ENCODE results near the gene TENT5C. TPM values are rescaled to one million over a fixed set of nuclear protein-coding genes. Genes with fewer than 3 reads are reported as not detected.

The TENT5C gene
- total RNA-seq, 1 donor from 2014 or later: 0.53 TPM

DNA sequence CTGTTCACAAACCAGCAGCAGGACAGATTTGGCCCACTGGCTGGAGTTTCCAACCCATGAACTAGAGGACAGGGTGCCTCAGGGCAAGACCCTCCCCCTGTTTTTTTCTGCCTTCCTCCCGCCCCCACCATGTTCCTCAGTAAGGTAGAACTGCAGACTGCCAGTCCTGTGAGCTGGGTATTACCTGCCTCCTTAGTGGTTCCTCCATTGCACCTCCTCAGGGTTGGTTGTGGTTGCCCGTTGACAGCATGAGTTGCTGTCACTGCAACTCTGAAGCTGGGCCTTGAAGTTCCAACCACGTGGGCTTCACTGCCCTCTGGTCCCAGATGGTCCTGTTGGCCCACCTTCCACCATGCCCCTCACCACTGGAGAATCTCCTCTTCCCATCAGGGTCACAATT, 28.8 kb downstream of the TENT5C start:
- H3K36me3 ChIP-seq (ENCODE audit: control insufficient read depth, insufficient read depth, low read length): no peaks in the 10 kb centered on the region
- TF ChIP-seq, protein P1, sequence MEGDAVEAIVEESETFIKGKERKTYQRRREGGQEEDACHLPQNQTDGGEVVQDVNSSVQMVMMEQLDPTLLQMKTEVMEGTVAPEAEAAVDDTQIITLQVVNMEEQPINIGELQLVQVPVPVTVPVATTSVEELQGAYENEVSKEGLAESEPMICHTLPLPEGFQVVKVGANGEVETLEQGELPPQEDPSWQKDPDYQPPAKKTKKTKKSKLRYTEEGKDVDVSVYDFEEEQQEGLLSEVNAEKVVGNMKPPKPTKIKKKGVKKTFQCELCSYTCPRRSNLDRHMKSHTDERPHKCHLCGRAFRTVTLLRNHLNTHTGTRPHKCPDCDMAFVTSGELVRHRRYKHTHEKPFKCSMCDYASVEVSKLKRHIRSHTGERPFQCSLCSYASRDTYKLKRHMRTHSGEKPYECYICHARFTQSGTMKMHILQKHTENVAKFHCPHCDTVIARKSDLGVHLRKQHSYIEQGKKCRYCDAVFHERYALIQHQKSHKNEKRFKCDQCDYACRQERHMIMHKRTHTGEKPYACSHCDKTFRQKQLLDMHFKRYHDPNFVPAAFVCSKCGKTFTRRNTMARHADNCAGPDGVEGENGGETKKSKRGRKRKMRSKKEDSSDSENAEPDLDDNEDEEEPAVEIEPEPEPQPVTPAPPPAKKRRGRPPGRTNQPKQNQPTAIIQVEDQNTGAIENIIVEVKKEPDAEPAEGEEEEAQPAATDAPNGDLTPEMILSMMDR (IDR thresholded peaks at IDR 0.05; ENCODE audit: insufficient read depth, low read length, severe bottlenecking): no peak
- FAIRE-seq (no peak), DNase-seq (ENCODE audit: low read depth) (no peak)
- H3K27me3 ChIP-seq (ENCODE audit: control insufficient read depth, insufficient read depth, low read length): peaks cover 7% of the 10 kb centered on the region
- no peak overlapping the region for H3K4me3 ChIP-seq (ENCODE audit: low read depth, low read length)

DNA sequence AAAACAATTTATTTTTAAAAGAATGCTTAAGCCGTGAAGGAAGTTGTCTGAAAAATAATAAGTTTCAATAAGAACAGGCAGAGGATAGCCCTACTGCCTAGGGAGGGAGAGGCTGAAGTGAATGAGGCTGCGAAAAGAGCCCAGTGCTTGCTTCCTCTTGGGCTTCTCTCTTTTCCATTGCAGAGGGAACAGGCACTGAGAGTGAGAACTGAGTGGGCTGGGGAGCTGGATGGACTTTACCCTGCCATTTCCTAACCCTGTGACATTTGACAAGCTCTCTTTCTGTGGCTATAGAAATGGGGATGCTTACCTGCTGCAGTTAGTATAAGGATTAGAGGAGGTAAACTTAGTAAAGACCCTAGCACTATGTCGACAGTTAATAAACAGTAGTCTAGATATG, 30.0 kb downstream of the TENT5C start:
- Histone ChIP-seq H3K4me3 (ENCODE audit: low read depth, low read length) (no peak overlapping the region), H3K36me3 (ENCODE audit: control insufficient read depth, insufficient read depth, low read length) (no peaks in the 10 kb centered on the region), H3K27me3 (ENCODE audit: control insufficient read depth, insufficient read depth, low read length) (peaks cover 7% of the 10 kb centered on the region)
- TF ChIP-seq, protein P1 (IDR thresholded peaks at IDR 0.05; ENCODE audit: insufficient read depth, low read length, severe bottlenecking): no peak
- FAIRE-seq (no peak), DNase-seq (ENCODE audit: low read depth) (no peak)

DNA sequence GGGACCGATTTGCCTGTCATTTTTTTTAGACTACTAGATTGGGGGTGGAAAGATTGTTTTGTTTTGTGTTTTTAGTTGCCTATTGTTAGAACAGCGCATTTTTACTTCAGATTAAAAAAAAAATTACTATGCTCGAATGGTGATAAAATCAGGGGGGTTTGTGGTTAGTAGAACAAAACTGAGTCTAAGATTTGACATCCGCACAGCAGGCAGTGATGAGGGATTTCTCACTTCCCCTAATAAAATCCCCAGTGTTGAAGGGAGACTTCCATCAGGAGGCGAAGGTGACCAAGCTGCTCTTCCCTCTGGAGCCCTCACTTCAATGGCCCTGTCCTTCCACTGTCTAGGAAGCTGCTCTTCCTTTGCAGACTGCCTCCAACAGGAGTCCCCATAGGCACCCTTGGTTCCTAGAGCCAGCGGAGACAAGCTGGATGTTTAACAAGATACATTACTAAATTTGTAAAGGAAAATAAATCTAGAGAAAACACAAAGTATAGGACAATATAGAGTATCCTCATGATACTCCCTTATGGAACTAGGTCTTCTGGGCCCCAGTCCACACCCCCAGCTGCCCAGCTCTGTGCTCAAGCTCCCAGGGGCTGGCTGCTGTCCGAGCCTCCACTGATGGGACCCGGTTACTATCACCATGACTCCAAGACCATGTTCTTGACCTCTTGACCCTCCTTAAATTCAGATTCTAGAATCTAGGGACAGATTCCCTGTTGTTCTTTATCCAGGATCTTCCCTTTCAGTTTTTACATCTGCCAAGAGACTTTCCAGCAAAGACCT, 31.0 kb downstream of the TENT5C start:
- TF ChIP-seq, protein P1 (IDR thresholded peaks at IDR 0.05; ENCODE audit: insufficient read depth, low read length, severe bottlenecking): no peak
- Histone ChIP-seq H3K4me3 (ENCODE audit: low read depth, low read length) (no peak overlapping the region), H3K27me3 (ENCODE audit: control insufficient read depth, insufficient read depth, low read length) (peaks cover 9% of the 10 kb centered on the region), H3K36me3 (ENCODE audit: control insufficient read depth, insufficient read depth, low read length) (no peaks in the 10 kb centered on the region)
- DNase-seq (ENCODE audit: low read depth) (no peak), FAIRE-seq (no peak)

DNA sequence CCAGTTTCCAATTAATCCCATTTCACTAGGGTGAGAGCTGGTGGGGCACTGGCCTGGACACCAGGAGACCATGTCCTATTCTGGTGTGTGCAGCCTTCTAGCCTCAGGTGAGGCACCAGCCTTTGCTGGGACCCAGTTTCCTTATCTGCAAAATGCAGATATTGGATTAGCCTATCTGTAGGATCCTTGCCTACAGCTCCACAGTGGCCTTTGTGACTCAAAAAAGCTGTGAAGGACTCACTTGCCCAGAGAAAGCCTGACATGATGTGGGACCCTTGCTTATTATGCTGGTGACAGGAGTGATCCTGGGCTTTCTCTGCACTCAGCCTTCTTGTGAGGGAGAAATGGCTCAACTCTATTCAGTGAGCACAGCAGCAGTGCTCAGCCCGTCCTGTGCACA, 32.3 kb downstream of the TENT5C start:
- H3K36me3 ChIP-seq (ENCODE audit: control insufficient read depth, insufficient read depth, low read length): no peaks in the 10 kb centered on the region
- H3K27me3 ChIP-seq (ENCODE audit: control insufficient read depth, insufficient read depth, low read length): peaks cover 9% of the 10 kb centered on the region
- no peak overlapping the region for H3K4me3 ChIP-seq (ENCODE audit: low read depth, low read length)
- TF ChIP-seq, protein P1 (IDR thresholded peaks at IDR 0.05; ENCODE audit: insufficient read depth, low read length, severe bottlenecking): no peak
- FAIRE-seq (no peak), DNase-seq (ENCODE audit: low read depth) (no peak)

DNA sequence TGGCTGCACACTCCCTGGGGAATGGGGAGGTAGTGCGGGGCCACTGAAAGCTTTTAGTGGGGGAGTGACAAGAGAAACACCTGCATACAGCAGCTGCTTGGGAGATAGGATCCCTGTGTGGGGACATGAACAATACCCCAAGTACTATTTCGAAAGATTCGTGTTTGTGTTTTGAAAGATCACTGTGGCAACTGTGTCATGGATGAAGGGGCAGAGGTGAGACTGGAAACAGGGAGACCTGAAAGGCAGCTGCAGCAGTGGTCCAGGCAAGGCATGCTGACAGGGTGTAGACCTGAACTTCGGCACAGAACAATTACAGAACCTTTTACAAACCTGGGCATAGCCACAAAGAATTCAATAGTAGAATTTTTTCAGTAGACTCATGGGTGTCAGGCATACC, 32.9 kb downstream of the TENT5C start:
- no peak for DNase-seq (ENCODE audit: low read depth)
- H3K27me3 ChIP-seq (ENCODE audit: control insufficient read depth, insufficient read depth, low read length): peaks cover 5% of the 10 kb centered on the region
- TF ChIP-seq, protein P1 (IDR thresholded peaks at IDR 0.05; ENCODE audit: insufficient read depth, low read length, severe bottlenecking): no peak
- no peaks in the 10 kb centered on the region for H3K36me3 ChIP-seq (ENCODE audit: control insufficient read depth, insufficient read depth, low read length)
- H3K4me3 ChIP-seq (ENCODE audit: low read depth, low read length): no peak overlapping the region
- FAIRE-seq: no peak

DNA sequence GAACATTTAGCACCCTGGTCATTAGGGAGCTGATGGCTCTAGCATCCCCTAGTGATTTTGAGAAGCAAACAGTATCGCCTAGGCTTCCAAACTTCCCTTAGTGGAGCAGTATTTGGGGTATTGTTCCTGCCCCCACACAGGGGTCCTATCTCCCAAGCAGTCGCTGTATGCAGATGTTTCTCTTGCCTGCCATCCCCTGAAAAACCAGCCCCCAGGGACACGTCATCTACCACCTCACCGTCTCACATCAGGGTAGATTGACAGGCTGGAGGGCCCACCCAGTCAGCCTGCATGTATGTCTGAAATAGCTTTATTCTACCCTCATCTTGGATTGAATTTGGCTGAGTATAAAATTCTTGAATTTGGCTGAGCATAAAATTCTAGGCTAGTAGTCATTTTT, 33.9 kb downstream of the TENT5C start:
- TF ChIP-seq, protein P1 (IDR thresholded peaks at IDR 0.05; ENCODE audit: insufficient read depth, low read length, severe bottlenecking): no peak
- no peak for DNase-seq (ENCODE audit: low read depth)
- peaks cover 4% of the 10 kb centered on the region for H3K27me3 ChIP-seq (ENCODE audit: control insufficient read depth, insufficient read depth, low read length)
- H3K4me3 ChIP-seq (ENCODE audit: low read depth, low read length): no peak overlapping the region
- FAIRE-seq: no peak
- no peaks in the 10 kb centered on the region for H3K36me3 ChIP-seq (ENCODE audit: control insufficient read depth, insufficient read depth, low read length)
